HG02884 (cell line): Measurements from ENCODE around the gene GLG1.
A peak's percentile ranks its signal among the peaks of the same experiment; 100 is the strongest.
"Not testable (repeated sequence)": the region's sequence is repeated elsewhere in the genome, so short reads cannot be mapped to it uniquely, and the experiment has no call there.

Experiments used
- ATAC-seq: cut with Tn5 transposase; IDR thresholded peaks from one replicate; pipeline ENCODE4 v1.9.1; 2021; ENCODE audit warnings: mild to moderate bottlenecking, moderate library complexity; ENCODE audit not compliant: unreplicated experiment

The GLG1 gene

DNA sequence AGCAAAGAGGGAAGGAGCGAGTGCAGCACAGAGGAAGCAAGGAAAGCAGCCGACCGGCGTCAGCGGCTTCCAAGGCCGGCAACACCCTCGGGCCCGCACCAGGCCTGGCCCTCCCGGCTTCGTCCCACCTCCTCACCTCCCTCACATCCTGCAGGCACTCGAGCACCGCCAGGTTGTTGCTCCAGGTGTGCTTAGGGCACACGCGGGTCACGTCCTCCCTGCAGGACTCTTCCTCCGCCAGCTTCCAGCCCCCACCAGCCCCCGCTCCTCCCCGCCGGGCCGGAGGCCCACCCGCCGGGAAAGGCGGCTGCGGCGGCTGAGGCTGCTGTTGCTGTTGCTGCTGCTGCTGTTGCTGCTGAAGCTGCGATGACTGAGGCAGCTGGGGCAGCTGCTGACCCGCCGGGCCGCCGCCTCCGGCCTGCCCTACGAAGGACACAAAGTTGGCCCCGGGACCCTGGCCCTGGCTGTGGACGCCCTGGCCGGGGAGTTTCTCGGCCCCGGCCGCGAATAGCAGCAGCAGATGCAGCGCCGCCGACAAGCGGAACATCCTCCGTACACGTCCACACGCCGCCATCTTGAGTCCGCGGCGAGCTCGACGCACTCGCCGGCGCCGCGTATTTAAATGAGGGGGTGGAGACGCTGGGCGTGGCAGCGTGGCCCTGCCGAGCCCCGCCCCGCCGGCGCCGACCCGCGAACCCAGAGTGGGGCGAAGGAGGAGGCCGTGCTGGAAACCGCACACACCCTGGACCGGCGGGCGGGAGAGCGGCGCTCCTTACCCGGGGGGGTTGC, at the start of gene GLG1:
Gene GLG1 (minus strand): TSS at position 594 of the 789 bp plus-strand sequence. CDS start 20 bp downstream, at position 574.
- peak; percentile 94 for ATAC-seq

DNA sequence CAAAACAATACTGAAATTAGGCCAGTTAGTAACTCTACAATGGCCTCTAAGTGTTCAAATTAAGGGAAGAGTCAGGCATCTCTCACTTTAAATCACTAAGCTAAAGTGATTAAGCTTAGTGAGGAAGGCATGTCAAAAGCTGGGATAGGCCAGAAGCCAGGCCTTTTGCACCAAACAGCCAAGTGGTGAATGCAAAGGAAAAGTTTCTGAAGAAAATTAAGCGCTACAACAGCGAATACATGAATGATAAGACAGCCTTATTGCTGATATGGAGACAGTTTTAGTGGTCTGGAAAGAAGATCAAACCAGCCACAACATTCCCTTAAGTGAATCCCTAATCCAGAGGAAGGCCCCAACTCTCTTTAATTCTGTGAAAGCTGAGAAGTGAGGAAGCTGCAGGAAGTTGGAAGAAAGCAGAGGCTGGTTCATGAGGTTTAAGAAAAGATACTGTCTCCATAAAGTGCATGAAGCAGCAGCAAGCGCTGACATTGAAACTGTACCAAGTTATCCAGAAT, 47.7 kb upstream of the GLG1 start:
- ATAC-seq = no peak

DNA sequence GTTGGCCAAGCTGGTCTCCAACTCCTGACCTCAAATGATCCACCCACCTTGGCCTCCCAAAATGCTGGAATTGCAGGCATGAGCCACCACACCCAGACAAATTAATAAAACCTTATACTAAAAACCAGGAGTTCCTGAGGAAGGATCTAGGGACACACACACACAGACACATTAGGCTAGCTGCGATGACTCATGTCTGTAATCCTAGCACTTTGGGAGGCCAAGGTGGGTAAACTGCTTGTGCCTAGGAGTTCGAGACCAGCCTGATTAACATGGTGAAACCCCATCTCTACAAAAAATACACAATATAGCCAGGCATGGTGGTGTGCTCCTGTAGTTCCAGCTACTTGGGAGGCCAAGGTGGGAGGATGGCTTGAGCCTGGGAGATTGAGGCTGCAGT, 46.0 kb upstream of the GLG1 start:
- ATAC-seq = not testable (repeated sequence)

DNA sequence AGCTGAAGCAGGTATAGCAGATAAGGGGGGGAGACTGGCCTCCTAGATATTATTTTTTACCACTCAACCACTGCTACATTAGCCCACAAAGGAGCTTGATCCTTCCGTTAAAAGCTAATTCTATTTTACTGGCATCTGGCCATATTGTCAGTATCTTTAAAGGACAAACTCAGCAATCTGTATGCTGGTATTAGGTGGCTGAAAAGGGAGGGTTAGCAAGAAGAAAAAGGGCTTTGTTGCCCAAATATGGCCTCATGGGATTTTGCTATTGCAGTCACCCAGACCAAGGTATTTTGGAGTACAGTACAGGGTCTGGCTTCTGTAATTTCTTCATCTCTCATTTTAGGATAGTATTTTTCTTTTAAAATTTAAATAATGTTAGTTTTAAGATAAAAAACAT, 45.3 kb upstream of the GLG1 start:
- no peak for ATAC-seq

DNA sequence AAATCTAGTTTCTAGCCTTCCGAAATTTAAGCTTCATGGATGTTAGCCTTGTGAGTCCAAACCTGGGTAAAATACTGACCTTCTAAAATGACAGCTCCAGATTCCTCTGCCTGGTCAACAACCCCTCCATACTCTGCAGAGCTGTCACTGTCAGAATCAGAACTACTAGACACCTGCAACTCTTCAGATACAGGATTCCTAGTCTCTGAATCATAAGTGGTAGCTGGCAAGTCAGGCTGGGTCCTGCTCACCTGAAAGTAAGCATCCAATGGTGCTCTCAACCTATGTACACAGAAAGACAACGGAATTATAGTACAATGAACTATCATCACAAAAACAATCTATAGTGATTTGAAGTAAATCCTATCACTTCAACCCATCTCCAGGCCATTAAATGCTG, 44.9 kb upstream of the GLG1 start:
- ATAC-seq = no peak

DNA sequence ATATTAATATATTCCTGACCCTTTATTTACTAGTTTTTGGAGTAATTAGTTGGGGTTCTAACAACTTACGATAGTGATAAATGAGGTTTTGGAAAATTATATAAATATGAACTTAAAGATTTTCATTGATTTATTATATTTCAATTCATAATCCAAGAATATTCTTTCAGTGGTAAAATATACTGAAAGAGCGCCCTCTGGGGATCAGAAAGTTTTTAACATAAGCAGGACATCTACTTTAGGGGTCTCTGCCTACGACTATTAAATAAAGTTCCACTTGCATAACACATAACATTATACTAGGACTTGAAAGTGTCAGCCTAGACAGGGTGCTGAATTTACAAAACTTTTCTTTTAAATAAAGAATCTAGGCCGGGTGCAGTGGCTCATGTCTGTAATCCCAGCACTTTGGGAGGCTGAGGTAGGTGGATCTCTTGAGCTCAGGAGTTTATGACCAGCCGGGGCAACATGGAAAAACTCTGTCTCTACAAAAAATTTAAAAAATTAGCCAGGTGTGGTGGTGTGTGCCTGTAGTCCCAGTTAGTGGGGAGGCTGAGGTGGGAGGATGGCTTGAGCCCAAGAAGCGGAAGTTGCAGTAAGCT, 44.2 kb upstream of the GLG1 start:
- no peak for ATAC-seq

DNA sequence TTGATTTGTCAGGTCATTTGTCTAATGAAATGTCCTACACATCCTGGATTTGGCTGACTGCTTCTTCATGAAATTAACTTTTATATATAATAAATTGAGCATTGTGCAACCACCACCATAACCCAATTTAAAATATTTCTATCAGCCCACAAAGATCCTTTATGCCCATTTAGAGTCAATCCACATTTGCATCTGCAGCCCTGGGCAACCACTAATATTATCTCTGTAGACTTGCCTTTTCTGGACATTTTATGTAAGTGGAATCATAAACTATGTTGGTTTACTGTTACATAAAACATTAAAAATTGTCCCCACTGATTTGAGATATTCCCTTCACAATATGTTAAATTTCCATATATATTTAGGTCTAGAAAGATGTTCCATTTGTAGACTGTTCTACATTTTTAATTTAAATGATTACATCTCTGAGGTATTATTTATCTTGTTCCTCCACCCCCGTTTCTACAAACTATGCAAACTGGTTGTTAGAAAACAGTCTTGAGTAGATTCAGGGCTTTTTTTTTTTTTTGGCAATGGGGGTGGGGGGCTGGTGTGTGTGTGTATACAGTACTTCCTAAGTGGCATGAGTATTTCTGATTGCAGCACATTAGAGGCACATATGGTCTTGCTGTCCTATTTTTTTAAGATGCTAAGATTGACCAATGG, 43.1 kb upstream of the GLG1 start:
- no peak for ATAC-seq

DNA sequence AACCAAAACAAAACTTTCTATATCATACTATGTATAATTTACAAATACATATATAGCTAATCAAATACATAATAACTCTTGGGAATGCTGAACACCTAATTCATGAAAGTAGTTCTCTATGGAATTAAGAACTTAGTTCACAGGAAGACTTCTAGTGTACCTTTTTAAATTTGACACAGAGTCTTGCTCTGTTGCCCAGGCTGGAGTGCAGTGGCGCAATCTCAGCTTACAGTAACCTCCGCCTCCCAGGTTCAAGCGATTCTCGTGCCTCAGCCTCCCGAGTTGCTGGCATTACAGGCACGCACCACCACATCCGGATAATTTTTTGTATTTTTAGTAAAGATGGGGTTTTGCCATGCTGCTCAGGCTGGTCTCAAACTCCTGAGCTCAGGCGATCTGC, 35.1 kb upstream of the GLG1 start:
- ATAC-seq = no peak

DNA sequence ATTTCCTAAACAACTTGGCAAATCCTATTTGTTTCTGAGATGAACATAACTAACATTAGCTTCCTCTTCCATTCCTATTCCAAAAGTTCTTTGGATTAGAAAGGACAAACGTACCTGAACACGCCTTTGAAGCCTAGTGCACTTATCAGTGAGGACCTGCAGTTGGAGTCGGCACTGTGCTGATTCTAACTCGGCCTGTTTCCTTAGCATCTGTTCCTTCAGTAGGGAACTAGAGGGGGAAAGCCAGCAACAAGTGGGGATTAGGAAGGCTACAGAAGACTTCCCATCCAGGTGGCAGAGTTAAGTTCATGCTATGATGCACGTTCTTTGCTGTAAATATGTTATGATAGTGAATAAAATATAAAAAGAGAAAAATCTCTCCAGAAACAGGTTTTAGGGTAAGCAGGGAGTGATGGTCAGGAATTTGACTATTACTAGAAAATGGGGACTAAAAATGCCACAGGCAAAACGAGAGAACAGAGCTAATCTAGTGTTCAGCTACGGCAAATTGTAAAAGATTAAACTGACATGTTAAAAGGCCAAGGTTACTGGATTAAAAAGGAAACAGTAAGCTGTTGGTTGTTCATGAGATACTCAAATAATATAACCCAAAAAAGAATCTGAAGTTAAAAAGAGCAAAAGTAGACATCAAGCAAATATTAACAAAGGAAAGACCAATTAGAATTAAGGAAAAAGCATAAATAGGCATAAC, 31.0 kb upstream of the GLG1 start:
- no peak for ATAC-seq

DNA sequence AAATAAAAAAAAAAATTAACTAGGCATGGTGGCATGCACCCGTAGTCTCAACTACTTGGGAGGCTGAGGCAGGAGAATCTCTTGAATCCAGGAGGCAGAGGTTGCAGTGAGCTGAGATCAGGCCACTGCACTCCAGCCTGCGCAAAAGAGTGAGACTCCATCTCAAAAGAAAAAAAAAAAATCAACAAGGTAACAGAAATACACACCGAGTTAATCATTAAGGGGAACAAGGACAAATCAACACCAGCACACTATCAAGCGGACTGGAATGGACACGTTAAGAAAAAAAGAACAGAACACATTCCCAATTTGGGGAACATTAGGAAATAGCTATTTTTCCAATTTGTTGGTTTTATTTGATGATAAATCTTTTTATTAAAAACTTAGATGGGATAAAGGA, 28.4 kb upstream of the GLG1 start:
- ATAC-seq = no peak

DNA sequence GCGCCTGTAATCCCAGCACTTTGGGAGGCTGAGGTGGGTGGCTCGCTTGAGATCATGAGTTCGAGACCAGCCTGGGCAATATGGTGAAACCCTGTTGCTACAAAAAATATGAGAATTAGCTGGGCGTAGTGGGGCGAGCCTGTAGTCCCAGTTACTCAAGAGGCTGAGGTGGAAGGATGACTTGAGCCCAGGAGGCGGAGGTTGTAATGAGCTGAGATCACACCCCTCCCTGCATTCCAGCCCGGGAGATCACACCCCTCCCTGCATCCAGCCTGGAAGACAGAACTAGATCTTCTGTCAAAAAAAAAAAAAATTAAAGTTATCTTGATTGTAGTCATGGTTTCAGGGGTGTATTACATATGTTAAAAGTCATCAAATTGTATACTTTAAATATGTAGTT, 26.8 kb upstream of the GLG1 start:
- ATAC-seq = no peak

DNA sequence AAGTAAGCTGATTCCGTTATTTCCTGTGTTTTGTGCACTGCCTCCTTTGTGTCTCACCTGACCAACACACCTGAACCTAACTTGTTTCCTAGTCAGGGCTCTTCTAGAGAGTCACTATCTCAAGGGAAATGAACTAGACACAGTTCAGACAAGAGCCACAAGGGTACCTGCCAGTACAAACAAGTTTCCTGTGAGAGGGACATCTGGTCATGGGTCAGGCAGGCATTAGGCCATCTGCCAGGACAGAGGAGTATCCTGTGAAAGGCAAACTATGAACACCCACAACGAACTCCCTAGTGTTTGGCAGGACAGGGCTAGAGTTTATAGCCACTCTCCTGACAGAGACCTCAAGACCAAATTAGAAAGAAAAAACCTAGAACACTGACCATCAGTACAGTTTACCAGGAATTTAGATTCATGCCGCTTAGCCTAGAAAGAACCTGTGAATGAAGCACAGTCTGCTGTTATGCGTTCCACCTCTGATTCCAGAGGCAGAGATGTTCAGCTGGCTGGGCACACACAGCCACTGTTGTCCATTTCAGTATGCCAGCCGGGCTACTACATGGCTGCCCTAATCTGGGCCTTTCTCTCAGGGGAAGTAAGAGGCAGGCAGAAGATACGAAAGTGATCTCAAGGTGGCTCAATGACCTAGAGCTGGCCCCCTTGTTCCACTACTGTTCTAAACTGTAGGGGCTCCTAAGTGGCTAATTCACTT, 20.7 kb upstream of the GLG1 start:
- no peak for ATAC-seq

DNA sequence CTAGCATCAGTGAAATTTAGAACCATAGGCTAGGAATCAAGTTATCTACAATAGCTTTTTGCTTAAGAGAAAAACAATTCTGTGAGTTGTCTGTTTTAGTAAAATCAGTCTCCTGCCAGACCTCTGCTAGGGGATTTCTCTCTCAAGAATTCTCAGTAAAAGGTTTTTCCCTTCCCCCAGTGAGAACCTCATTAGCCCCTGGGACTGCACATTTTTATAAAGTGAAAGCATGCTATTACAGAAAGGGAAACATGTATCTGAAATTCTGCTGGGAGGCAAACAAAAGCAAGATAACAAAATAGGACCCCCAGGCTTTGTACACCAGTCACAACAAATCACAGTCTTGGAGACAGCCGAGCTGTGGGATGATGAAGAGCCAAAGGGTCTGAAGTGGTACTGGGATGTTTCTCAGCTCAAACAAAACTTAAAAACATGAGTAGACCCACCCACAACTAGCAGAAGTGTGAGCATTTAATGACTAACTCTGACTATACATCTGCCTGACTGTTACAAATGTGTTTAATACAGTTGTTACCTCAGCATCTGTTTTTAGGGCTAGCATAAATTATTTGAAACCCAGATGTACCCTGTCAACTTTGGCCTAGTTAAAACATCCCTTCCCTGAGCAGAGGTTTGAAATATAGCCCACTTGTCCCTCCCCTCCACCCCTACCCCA, 20.0 kb upstream of the GLG1 start:
- no peak for ATAC-seq

DNA sequence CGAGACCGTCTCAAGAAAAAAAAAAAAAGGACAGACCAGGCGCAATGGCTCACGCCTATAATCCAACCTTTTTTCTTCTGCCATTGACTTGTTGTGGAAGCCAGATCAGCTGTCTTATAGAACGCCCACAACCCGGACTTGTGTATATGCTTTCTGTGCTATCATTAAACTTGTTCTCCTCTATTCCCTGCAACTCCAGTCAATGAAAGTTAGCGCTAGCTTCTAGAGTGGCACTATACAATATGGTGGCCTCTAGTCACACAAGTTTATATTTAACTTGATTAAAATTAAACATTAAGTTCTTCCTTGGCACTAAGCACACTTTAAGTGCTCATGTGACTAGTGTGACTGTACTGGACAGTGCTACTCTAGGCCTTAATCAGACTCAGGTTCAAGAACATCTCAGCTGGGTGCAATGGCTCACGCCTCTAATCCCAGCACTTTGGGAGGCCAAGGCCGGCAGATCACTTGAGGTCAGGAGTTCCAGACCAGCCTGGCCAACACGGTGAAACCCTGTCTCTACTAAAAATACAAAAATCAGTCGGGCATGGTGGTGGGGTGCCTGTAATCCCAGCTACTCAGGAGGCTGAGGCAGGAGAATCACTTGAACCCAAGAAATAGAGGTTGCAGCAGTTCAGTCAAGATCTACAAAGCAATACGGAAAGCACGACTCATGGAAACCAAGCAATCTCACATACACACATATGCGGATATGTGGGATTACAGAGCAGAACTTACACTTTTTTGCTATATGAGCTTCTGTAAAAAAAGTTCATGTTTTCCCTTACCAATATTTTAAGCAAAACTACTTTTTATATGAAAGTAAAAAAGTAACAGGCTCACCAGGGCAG, 18.8 kb upstream of the GLG1 start:
- no peak for ATAC-seq

DNA sequence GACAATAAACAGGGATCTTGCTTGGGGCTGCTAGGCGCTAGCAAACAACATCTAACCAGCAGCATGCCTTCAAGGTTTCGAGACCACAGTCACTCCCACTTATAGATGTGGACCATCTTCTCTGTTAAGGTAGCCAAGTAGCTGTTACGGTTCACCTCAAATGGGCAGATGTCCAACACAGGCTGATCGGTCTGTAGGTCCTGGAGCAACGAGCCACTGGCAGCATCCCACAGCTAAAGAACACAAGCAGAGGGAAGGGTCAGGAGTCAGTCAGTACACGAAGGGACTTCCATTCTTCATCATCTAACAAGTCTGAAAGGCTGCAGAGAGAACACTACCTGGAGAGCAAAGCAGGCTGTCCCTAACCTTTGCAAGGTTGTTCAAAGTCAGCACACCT, 16.9 kb upstream of the GLG1 start:
- no peak for ATAC-seq

DNA sequence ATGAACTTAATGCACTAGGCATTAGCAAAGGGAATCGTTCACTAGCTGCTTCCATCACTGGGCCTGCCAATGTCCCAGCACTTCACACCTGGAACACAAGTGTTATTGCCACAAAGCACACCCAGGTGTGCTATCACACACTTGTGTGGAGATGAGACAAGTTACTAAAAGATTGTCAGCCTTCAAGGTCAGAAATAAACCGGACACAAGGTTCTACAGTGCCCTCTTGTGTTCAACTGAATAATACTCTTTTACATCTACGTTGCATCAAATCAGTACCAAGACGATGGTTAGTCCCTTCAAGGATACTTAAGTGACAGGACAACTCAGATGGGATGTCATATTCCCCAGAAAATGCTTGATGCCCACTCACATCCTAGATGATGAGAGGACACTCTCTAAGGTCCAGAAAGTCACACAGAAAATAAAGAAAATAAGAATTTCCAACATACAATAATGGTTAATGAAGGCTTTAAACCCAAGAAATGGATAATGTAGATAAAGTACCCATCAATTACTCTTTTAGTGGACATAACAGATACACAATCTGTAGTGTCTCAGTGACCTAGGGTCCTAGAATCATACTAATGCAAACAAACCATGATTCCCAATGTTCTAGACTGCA, 16.4 kb upstream of the GLG1 start:
- no peak for ATAC-seq

DNA sequence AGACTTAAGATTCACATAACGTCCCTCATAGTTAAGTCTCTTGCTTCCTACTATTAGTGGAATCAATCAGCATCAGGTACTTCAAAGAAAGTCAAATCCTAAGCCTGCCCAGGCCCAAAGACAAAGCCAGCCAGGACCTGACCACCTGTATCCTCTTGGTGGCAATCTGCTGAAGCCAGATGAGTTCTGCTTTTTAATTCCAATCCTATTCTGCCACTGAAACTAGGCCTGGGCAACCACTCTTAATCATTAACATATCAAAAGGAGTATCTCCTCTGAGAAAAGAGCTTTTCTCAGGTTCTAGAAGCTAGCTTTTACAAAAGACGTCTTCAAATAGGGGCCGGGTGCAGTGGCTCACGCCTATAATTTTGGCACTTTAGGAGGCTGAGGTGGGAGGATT, 15.1 kb upstream of the GLG1 start:
- no peak for ATAC-seq

DNA sequence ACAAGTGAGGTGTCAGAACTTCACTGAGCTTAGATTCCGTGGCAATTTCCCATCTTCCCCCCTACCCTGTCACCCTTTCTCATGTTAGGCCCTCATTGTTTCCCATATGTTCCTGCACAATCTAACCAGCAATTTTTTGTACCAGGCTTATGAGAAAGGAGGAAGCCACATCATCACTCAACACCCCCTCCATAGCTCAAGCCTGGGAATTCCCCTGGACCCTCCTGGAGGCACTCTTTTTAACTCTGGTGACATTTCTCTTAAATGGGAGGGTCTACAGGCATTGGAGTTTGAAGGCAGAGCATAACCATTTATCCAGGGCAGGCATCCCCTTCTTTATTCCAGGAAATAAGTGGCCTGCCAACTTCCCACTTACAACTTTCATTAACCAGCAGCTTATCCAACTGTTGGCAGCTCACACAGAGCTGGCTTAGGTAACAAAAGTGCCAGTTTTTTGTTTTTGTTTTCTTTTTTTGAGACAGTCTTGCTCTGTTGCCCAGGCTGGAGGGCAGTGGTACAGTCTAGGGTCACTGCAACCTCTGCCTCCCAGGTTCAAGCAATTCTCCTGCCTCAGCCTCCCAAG, 10.4 kb upstream of the GLG1 start:
- ATAC-seq = no peak
